H7 (cell line): ENCODE results near the gene LRP8. TPM values are rescaled to one million over a fixed set of nuclear protein-coding genes. Genes with fewer than 3 reads are reported as not detected.

Experiments used
- DNase-seq: peaks from one replicate; pipeline ENCODE4 v3.0.0; 2012
- H3K27me3 ChIP-seq: 2 replicates; pipeline ENCODE4 v1.6.0; 2011; ENCODE audit warnings: mild to moderate bottlenecking, low read length; ENCODE audit not compliant: control insufficient read depth, insufficient read depth
- H3K36me3 ChIP-seq: replicated peaks from 2 replicates; pipeline ENCODE4 v1.5.1; 2011; ENCODE audit warnings: low read length; ENCODE audit not compliant: control insufficient read depth, insufficient read depth
- H3K4me3 ChIP-seq: 2 replicates; pipeline ENCODE4 v1.5.1; 2011; ENCODE audit warnings: low read depth, mild to moderate bottlenecking, control low read depth, low read length, moderate library complexity; ENCODE audit not compliant: insufficient read depth
- total RNA-seq: library from RNA; depleted of rRNA; stranded (reverse); fragments of >200 nt; shearing (Covaris generic); gene quantifications from 2 replicates; pipeline ENCODE4 v1.2.3, GENCODE V29; 2014

Gene LRP8
- total RNA-seq, 1 experiment from 2014 or later: 144 TPM

GRCh38 chr1:53326598-53327181 lies 1.2 kb downstream of the LRP8 start:
- Histone ChIP-seq H3K4me3 (peak overlapping the region; percentile 95), H3K36me3 (peaks cover 29% of the 10 kb centered on the region), H3K27me3 (no peaks in the 10 kb centered on the region; the same call in 1 of the 2 replicates)
- peak; percentile 93 for DNase-seq

GRCh38 chr1:53326088-53326597 lies 1.7 kb downstream of the LRP8 start:
- Histone ChIP-seq H3K4me3 (peak overlapping the region; percentile 95), H3K27me3 (no peaks in the 10 kb centered on the region; the same call in 1 of the 2 replicates), H3K36me3 (peaks cover 30% of the 10 kb centered on the region)
- peak; percentile 100 for DNase-seq

DNA sequence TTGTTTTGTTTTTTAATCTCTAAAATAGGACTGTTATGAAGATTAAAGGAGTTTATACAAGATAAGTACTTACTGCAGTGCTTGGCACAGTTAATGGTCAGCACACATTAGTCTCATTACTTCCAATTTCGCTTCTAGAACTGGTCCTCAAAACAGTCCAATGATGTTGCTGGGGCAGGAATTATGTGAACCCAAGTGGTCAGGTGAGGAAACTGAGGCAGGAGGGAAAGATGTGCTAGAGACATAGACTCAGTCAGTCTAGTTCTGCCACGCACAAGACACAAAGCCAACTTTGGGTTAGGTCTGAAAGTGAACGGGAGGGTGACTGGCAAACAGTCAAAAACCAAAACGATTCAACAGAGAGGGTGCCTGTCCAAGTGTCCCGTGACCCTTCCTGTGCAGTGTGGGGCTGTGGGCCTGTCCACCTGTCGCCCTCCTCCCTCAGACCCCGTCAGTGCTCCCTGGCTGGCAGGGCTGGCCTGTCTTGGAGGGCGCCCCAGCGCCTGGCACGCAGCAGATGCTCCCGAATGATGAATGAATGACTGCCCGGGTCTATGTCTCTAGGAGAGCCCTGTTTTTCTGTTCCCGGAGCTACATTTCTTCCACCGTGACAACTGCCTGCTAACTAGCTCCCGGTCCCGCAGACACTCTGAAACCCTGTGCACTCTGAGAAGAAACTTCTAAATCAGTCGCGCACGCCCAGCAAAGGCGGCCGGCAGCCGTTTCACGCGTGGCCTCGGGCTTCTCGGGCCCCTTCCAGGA lies 2.4 kb downstream of the LRP8 start:
- Histone ChIP-seq H3K36me3 (peaks cover 36% of the 10 kb centered on the region), H3K27me3 (no peaks in the 10 kb centered on the region; the same call in 1 of the 2 replicates), H3K4me3 (peak overlapping the region; percentile 51)
- DNase-seq: no peak

GRCh38 chr1:53324728-53325297 lies 3.1 kb downstream of the LRP8 start:
- no peak for DNase-seq

DNA sequence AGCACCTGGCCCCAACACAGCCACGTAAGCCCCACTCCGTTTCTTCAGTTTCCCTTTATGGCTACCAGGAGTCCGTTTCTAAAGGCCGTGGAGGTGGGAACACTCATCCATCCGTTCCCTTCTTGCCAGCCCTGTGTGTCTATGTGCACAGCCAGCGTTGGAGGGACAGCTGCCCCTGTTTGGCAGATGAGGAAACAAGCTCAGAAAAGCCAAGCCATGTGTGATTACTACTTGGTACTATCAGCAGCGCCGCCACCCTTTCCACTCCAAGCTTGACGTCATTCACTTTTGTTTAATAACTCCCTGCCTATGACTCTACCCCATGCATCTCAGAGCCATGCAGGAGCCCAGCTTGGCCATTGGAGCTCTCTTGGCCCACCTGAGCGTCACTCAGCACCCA lies 3.5 kb downstream of the LRP8 start:
- Histone ChIP-seq H3K36me3 (peaks cover 43% of the 10 kb centered on the region), H3K27me3 (no peaks in the 10 kb centered on the region), H3K4me3 (no peak overlapping the region)
- no peak for DNase-seq

More at GRCh38 chr1:53324728-53325297, 3.1 kb downstream of the LRP8 start:
- Histone ChIP-seq H3K27me3 (no peaks in the 10 kb centered on the region; the same call in 1 of the 2 replicates), H3K36me3 (peaks cover 42% of the 10 kb centered on the region), H3K4me3 (no peak overlapping the region)

DNA sequence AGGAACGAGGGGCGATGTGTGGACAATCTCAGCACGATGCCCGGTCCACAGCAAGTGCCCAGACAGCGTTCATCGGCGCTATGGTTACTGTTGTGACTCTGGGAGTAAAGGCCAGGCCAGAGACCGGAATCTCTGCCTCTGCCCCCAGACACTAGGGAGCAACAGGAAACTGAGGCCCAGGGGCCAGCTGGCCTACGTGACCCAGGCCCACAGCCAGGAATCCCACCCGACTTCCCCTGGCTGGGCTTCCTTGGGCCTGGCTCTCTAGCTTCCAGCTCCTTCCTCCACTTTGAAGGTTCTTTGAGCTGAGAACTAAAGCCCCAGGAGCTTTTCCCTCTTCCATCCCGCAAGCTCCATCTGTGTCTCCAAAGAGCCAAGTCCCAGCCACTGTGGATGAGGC lies 4.6 kb downstream of the LRP8 start:
- no peak overlapping the region for H3K4me3 ChIP-seq
- DNase-seq: no peak
- H3K36me3 ChIP-seq: peaks cover 45% of the 10 kb centered on the region

GRCh38 chr1:53321776-53322602 lies 5.9 kb downstream of the LRP8 start:
- H3K27me3 ChIP-seq: no peaks in the 10 kb centered on the region
- no peak for DNase-seq
- H3K36me3 ChIP-seq: peaks cover 45% of the 10 kb centered on the region
- no peak overlapping the region for H3K4me3 ChIP-seq

More for the DNA sequence above, 4.6 kb downstream of the LRP8 start:
- H3K27me3 ChIP-seq: no peaks in the 10 kb centered on the region

- peaks cover 45% of the 10 kb centered on the region for H3K36me3 ChIP-seq
- no peaks in the 10 kb centered on the region for H3K27me3 ChIP-seq
- DNase-seq: peak; percentile 89
- H3K4me3 ChIP-seq: no peak overlapping the region
Measured at GRCh38 chr1:53321366-53321765, 6.5 kb downstream of the LRP8 start.

GRCh38 chr1:53320646-53321045 lies 7.2 kb downstream of the LRP8 start:
- no peaks in the 10 kb centered on the region for H3K27me3 ChIP-seq
- DNase-seq: no peak
- H3K4me3 ChIP-seq: no peak overlapping the region
- H3K36me3 ChIP-seq: peaks cover 45% of the 10 kb centered on the region

DNA sequence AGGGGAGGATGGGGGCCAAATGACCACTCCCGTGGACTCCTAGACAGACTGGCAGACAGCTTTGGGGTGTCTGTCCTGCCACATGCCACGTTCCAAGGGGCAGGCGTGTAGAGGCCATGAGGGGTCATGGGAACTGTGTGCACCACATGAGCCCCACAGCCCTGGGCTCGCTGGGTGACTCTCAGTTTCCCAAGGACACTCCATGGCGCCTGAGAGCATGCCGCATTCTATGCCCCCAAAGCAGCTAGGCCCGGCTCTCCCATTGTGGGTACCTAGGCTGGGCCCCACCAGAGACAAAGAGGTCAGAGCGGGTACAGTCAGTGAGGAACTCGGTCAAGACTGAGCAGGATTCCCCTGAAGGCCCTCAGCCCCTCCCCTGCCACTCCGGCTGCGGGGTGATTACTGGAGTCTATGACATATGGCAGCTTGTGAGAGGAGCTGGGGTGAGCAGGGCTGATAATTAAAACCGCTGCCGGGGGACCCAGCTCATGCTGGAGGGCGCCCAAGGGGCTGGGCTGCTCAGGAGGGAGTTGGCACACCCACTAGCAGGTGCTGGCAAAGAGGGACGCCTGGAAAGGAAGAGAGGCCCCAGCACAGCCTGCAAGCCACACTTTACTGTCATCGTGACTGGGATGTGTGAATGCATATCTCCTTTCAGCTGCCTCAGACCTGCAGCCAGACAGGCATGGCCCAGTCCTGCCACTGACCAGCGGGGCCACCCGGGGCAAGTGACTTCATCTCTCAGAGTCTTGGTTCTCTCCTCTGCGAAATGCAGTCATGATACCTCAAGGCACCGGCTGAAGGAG lies 8.4 kb downstream of the LRP8 start:
- H3K27me3 ChIP-seq: no peaks in the 10 kb centered on the region
- no peak overlapping the region for H3K4me3 ChIP-seq
- peaks cover 39% of the 10 kb centered on the region for H3K36me3 ChIP-seq
- DNase-seq: no peak

- no peaks in the 10 kb centered on the region for H3K27me3 ChIP-seq
- H3K36me3 ChIP-seq: peaks cover 33% of the 10 kb centered on the region
- DNase-seq: no peak
- H3K4me3 ChIP-seq: no peak overlapping the region
Measured at GRCh38 chr1:53317646-53318539, 10.0 kb downstream of the LRP8 start.

- DNase-seq: no peak
- no peak overlapping the region for H3K4me3 ChIP-seq
- H3K27me3 ChIP-seq: no peaks in the 10 kb centered on the region
- peaks cover 29% of the 10 kb centered on the region for H3K36me3 ChIP-seq
Measured at GRCh38 chr1:53316766-53317581, 10.9 kb downstream of the LRP8 start.
